ENCODE measurements around the gene EXOC6B. TPM values are rescaled to one million over a fixed set of nuclear protein-coding genes. Genes with fewer than 3 reads are reported as not detected.

The EXOC6B gene
- total RNA-seq, 4 donors from 2014 or later: 21.0 to 57.7 (median 36.1) TPM

DNA sequence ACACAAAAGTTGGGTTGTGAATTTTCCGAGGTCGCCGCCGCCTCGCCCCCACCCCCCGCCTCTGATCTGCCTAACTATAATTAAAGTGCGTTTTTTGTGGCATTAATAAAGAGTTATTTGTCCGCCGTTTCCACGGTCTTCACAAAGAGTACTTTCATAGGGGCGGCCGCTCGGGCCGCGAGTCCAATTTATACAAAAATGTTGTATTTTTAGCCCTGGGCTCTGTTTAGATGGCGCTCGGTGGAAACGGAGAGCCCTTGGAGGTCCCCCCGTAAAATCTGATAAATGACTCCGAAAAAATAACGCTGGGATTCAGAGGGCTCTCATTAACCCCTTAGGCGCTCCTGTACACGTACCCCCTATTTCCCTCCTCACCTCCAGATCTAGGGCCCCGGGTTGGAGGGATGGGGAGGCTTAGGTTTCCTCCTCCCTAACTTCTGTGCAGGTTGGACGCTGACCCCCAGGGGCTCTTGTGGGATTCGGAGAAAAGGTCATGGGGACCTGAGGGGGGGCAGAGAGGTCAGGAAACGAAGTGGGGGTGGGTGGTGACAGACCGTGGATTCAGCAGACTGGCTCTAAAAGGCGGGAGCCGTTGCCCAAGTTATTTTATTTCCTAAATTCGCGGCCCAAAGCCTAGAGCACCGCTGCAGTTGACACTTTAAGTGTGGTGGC lies 680.0 kb downstream of the EXOC6B start:
- peaks cover 4 to 88% (median 19%) of the 10 kb centered on the region in 4 donors for H3K27me3 ChIP-seq
- no peaks in the 10 kb centered on the region for H3K9me3 ChIP-seq
- H3K36me3 ChIP-seq: no peaks in the 10 kb centered on the region
- peaks cover 50 to 85% (median 71%) of the 10 kb centered on the region in 3 donors for H3K4me1 ChIP-seq
- TF ChIP-seq POLR2A (IDR thresholded peaks at IDR 0.05) (no peak), CTCF (IDR thresholded peaks at IDR 0.05) (no peak)
- intact Hi-C loops (cut with DNase I): loop anchor here (5.0 to 10.0 kb wide), 2 partner anchors 338 to 541 kb away; no protein-coding TSS in a partner anchor
- peak overlapping the region; percentile 27 to 64 (median 45) for H3K4me3 ChIP-seq
- no peak for DNase-seq
- H3K27ac ChIP-seq: peak overlapping the region in 3 of 4 donors; percentile 40 to 76 (median 73)
- 1 to 2% methylated on average over 25 to 32 of the region's 33 CpGs for WGBS, 2 donors

DNA sequence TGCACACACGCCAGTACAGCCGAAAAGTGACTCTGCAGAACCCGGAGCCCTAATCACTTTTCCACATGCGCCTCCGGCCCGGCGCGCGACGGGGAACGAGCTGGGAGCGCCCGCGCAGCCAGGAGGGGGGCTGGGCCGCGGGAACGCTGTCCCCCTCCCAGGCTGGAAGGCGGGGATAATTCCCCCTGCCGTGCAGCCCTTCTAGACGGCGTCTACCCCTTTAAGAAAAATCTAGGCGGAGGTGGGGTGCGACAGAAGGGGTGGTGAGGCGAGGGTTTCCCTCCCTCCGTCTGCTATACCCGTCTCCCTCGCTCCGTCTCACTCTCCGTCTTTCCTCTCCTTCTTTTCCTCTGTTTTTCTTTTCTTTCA lies 680.6 kb downstream of the EXOC6B start:
- H3K4me1 ChIP-seq: peaks cover 50 to 80% (median 71%) of the 10 kb centered on the region in 3 donors
- TF ChIP-seq CTCF (IDR thresholded peaks at IDR 0.05): no peak
- TF ChIP-seq POLR2A (IDR thresholded peaks at IDR 0.05): no peak
- H3K9me3 ChIP-seq: no peaks in the 10 kb centered on the region
- 0% methylated on average over 10 to 14 of the region's 29 CpGs for WGBS, 2 donors
- DNase-seq: no peak
- no peaks in the 10 kb centered on the region for H3K36me3 ChIP-seq
- H3K27ac ChIP-seq: peak overlapping the region in 3 of 4 donors; percentile 40 to 76 (median 73)
- peaks cover 4 to 84% (median 19%) of the 10 kb centered on the region in 4 donors for H3K27me3 ChIP-seq
- intact Hi-C loops (cut with DNase I): loop anchor here (5.0 to 10.0 kb wide), 2 partner anchors 338 to 540 kb away; no protein-coding TSS in a partner anchor
- peak overlapping the region; percentile 27 to 64 (median 45) for H3K4me3 ChIP-seq

- peak overlapping the region in 3 of 4 donors; percentile 40 to 76 (median 73) for H3K27ac ChIP-seq
Measured at GRCh38 chr2:72144632-72145288, 681.1 kb downstream of the EXOC6B start.

DNA sequence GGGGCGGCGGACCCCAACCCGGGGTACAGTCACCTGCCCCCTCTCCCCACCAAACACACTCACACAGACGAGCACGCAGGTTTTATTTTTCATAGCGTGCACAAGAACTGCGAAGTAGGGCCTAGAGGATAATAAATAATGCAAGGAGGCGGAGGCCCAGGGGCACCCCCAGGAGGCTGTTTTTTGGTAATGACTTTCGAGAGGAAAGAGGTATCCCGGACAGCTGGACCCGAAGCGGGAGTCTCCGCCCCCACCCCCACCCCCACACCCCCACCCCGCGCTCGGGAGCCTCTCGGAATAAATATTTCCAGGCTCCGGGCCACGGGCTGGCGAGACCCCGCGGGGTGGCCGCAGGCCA lies 681.6 kb downstream of the EXOC6B start:
- no peak for TF ChIP-seq CTCF (IDR thresholded peaks at IDR 0.05)
- no peak for TF ChIP-seq POLR2A (IDR thresholded peaks at IDR 0.05)
- Histone ChIP-seq H3K4me1 (peaks cover 50 to 70% (median 61%) of the 10 kb centered on the region in 3 donors), H3K36me3 (no peaks in the 10 kb centered on the region), H3K4me3 (peak overlapping the region; percentile 27 to 64 (median 45)), H3K27me3 (peaks cover 4 to 74% (median 19%) of the 10 kb centered on the region in 4 donors), H3K9me3 (no peaks in the 10 kb centered on the region), H3K27ac (peak overlapping the region in 3 of 4 donors; percentile 18 to 76 (median 73))
- 0 to 2% methylated on average over 8 of the region's 23 CpGs for WGBS, 2 donors
- intact Hi-C loops (cut with DNase I): loop anchor here (10.0 kb wide), 1 partner anchor 539 kb away; no protein-coding TSS in a partner anchor
- no peak for DNase-seq

More at GRCh38 chr2:72144632-72145288, 681.1 kb downstream of the EXOC6B start:
- intact Hi-C loops (cut with DNase I): loop anchor here (5.0 to 10.0 kb wide), 2 partner anchors 337 to 540 kb away; no protein-coding TSS in a partner anchor
- H3K27me3 ChIP-seq: peaks cover 4 to 79% (median 19%) of the 10 kb centered on the region in 4 donors
- peaks cover 50 to 75% (median 66%) of the 10 kb centered on the region in 3 donors for H3K4me1 ChIP-seq
- no peaks in the 10 kb centered on the region for H3K36me3 ChIP-seq
- H3K4me3 ChIP-seq: peak overlapping the region; percentile 27 to 64 (median 45)
- TF ChIP-seq CTCF (IDR thresholded peaks at IDR 0.05): no peak
- TF ChIP-seq POLR2A (IDR thresholded peaks at IDR 0.05): no peak
- whole genome bisulfite sequencing, 2 donors: 0 to 7% methylated on average over 5 to 15 of the region's 63 CpGs
- no peak for DNase-seq
- H3K9me3 ChIP-seq: no peaks in the 10 kb centered on the region

All from esophagus squamous epithelium (tissue), 5 donors.